Neural cell (in vitro differentiated cells): ENCODE data around the gene TMC1. TPM values are rescaled to one million over a fixed set of nuclear protein-coding genes. Genes with fewer than 3 reads are reported as not detected.

Experiments
- H2AFZ ChIP-seq: fragments of 200-600, 300-800 bp; sonication (generic), shearing (Covaris generic); 2 replicates; pipeline ENCODE4 v1.6.0; 2014; ENCODE audit warnings: low read depth, mild to moderate bottlenecking, antibody characterized with exemption, low read length, moderate library complexity
- H3F3A ChIP-seq: fragments of 200-600 bp; shearing (Covaris generic); 2 replicates; pipeline ENCODE4 v1.6.1; 2016; ENCODE audit warnings: mild to moderate bottlenecking, moderate library complexity, mixed read lengths, antibody characterized with exemption, low read length; ENCODE audit not compliant: insufficient read depth, poor library complexity, severe bottlenecking
- H3K27ac ChIP-seq: fragments of 200-600, 300-800 bp; sonication (generic), shearing (Covaris generic); 2 replicates; pipeline ENCODE4 v1.5.1; 2014; ENCODE audit warnings: mild to moderate bottlenecking, low read length, moderate library complexity
- H3K27me3 ChIP-seq: fragments of 300-800, 200-600 bp; sonication (generic), shearing (Covaris generic); 2 replicates; pipeline ENCODE4 v1.6.0; 2014; ENCODE audit warnings: mild to moderate bottlenecking, low read depth, low read length, moderate library complexity; ENCODE audit not compliant: insufficient read depth
- H3K36me3 ChIP-seq: fragments of 300-800, 200-600 bp; sonication (generic), shearing (Covaris generic); 2 replicates; pipeline ENCODE4 v1.5.1; 2014; ENCODE audit warnings: mild to moderate bottlenecking, antibody characterized with exemption, low read length, moderate library complexity; ENCODE audit not compliant: insufficient read depth
- H3K4me2 ChIP-seq: fragments of 300-800, 200-600 bp; sonication (generic), shearing (Covaris generic); 2 replicates; pipeline ENCODE4 v1.6.0; 2014; ENCODE audit warnings: mild to moderate bottlenecking, low read length
- H3K4me3 ChIP-seq: fragments of 300-800, 200-600 bp; sonication (generic), shearing (Covaris generic); 2 replicates; pipeline ENCODE4 v1.5.1; 2014; ENCODE audit warnings: mild to moderate bottlenecking, low read length, moderate library complexity
- H3K79me2 ChIP-seq: fragments of 200-600 bp; shearing (Covaris generic); replicated peaks from 2 replicates; pipeline ENCODE4 v1.6.0; 2014; ENCODE audit warnings: mild to moderate bottlenecking, low read length, moderate library complexity; ENCODE audit not compliant: insufficient read depth
- H3K9ac ChIP-seq: fragments of 300-800, 200-600 bp; sonication (generic), shearing (Covaris generic); 2 replicates; pipeline ENCODE4 v1.6.1; 2016; ENCODE audit warnings: mild to moderate bottlenecking, low read length, mixed read lengths
- H3K9me2 ChIP-seq: fragments of 200-600 bp; shearing (Covaris generic); 2 replicates; pipeline ENCODE4 v1.6.1; 2016; ENCODE audit warnings: mild to moderate bottlenecking, low read length, mixed read lengths; ENCODE audit not compliant: insufficient read depth
- H3K9me3 ChIP-seq: fragments of 200-600, 300-800 bp; sonication (generic), shearing (Covaris generic); 2 replicates; pipeline ENCODE4 v1.6.1; 2016; ENCODE audit warnings: mild to moderate bottlenecking, mixed run types, low read length, moderate library complexity, mixed read lengths
- H4K20me1 ChIP-seq: fragments of 200-600 bp; shearing (Covaris generic); 2 replicates; pipeline ENCODE4 v1.6.1; 2016; ENCODE audit warnings: mild to moderate bottlenecking, mixed run types; ENCODE audit not compliant: insufficient read depth
- CTCF ChIP-seq: fragments of 450-650 bp; IDR thresholded peaks from 2 replicates; pipeline ENCODE4 v1.5.1; 2014; ENCODE audit warnings: antibody characterized with exemption, mild to moderate bottlenecking, moderate library complexity; ENCODE audit not compliant: poor library complexity, severe bottlenecking
- EP300 ChIP-seq: fragments of 450-650 bp; conservative IDR thresholded peaks from 2 replicates; pipeline ENCODE4 v1.6.1; 2014; ENCODE audit warnings: antibody characterized with exemption, mild to moderate bottlenecking, moderate library complexity; ENCODE audit not compliant: poor library complexity, severe bottlenecking
- EZH2 ChIP-seq: fragments of 200-600, 300-800 bp; shearing (Covaris generic), sonication (generic); IDR thresholded peaks from 2 replicates; pipeline ENCODE4 v1.6.1; 2014; ENCODE audit warnings: antibody characterized with exemption, low read length, borderline replicate concordance, mild to moderate bottlenecking; ENCODE audit not compliant: insufficient read depth, poor library complexity, severe bottlenecking
- MXI1 ChIP-seq: fragments of 450-650 bp; conservative IDR thresholded peaks from 2 replicates; pipeline ENCODE4 v1.6.1; 2014; ENCODE audit warnings: antibody characterized with exemption, mild to moderate bottlenecking; ENCODE audit not compliant: poor library complexity, severe bottlenecking
- POLR2AphosphoS5 ChIP-seq: IDR thresholded peaks from 2 replicates; pipeline ENCODE4 v1.6.1; 2012
- RAD21 ChIP-seq: fragments of 450-650 bp; conservative IDR thresholded peaks from 2 replicates; pipeline ENCODE4 v1.6.1; 2014; ENCODE audit warnings: antibody characterized with exemption, mild to moderate bottlenecking, moderate library complexity
- SMC3 ChIP-seq: fragments of 450-650 bp; conservative IDR thresholded peaks from 2 replicates; pipeline ENCODE4 v1.6.1; 2014; ENCODE audit warnings: antibody characterized with exemption, mild to moderate bottlenecking, moderate library complexity; ENCODE audit not compliant: poor library complexity
- TAF1 ChIP-seq: IDR thresholded peaks from 2 replicates; pipeline ENCODE4 v1.6.1; 2012; ENCODE audit warnings: low read depth
- polyA plus RNA-seq: library from polyadenylated mRNA; depleted of rRNA; stranded (reverse); fragments of >200 nt; gene quantifications from 2 replicates; pipeline ENCODE4 v1.2.3, GENCODE V29; 2014
- TF ChIP-seq, protein P1 (sequence below): IDR thresholded peaks from 2 replicates; pipeline ENCODE4 v1.6.1; 2012; ENCODE audit warnings: borderline replicate concordance

TMC1 gene
- polyA plus RNA-seq, 1 donor from 2014 or later, result not detected

DNA sequence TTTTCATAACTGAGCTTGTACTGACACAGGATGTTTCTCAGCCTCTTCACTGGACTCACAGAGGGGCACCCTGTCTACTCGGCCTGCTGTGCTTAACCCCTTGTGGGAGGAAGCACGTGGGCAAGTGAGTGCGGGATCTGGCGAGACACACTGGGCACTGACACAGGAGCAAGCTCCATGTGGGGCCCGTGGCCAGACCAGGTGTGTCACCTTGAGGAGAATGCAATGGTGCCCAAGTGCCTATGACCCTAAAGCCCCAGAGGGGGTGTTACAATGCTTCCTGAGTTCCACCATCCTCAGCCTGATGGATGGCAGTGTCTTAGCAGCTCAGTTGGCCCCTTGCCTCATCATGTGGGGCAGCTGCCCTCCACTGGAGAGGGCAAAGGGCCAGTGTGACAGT is 302.6 kb downstream of the TMC1 start:
- H3K9ac ChIP-seq, result no peak overlapping the region
- no peaks in the 10 kb centered on the region for H3K36me3 ChIP-seq
- H2AFZ ChIP-seq, result no peak overlapping the region
- no peaks in the 10 kb centered on the region for H3K79me2 ChIP-seq
- TF ChIP-seq MXI1, result no peak
- TF ChIP-seq RAD21, result no peak
- TF ChIP-seq, protein P1, sequence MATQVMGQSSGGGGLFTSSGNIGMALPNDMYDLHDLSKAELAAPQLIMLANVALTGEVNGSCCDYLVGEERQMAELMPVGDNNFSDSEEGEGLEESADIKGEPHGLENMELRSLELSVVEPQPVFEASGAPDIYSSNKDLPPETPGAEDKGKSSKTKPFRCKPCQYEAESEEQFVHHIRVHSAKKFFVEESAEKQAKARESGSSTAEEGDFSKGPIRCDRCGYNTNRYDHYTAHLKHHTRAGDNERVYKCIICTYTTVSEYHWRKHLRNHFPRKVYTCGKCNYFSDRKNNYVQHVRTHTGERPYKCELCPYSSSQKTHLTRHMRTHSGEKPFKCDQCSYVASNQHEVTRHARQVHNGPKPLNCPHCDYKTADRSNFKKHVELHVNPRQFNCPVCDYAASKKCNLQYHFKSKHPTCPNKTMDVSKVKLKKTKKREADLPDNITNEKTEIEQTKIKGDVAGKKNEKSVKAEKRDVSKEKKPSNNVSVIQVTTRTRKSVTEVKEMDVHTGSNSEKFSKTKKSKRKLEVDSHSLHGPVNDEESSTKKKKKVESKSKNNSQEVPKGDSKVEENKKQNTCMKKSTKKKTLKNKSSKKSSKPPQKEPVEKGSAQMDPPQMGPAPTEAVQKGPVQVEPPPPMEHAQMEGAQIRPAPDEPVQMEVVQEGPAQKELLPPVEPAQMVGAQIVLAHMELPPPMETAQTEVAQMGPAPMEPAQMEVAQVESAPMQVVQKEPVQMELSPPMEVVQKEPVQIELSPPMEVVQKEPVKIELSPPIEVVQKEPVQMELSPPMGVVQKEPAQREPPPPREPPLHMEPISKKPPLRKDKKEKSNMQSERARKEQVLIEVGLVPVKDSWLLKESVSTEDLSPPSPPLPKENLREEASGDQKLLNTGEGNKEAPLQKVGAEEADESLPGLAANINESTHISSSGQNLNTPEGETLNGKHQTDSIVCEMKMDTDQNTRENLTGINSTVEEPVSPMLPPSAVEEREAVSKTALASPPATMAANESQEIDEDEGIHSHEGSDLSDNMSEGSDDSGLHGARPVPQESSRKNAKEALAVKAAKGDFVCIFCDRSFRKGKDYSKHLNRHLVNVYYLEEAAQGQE, result no peak
- no peak for TF ChIP-seq CTCF
- H4K20me1 ChIP-seq, result no peaks in the 10 kb centered on the region
- H3F3A ChIP-seq, result no peaks in the 10 kb centered on the region
- H3K4me3 ChIP-seq, result no peak overlapping the region
- no peaks in the 10 kb centered on the region for H3K27me3 ChIP-seq
- no peak overlapping the region for H3K4me2 ChIP-seq
- no peaks in the 10 kb centered on the region for H3K9me2 ChIP-seq
- H3K9me3 ChIP-seq, result no peaks in the 10 kb centered on the region
- H3K27ac ChIP-seq, result no peak overlapping the region

DNA sequence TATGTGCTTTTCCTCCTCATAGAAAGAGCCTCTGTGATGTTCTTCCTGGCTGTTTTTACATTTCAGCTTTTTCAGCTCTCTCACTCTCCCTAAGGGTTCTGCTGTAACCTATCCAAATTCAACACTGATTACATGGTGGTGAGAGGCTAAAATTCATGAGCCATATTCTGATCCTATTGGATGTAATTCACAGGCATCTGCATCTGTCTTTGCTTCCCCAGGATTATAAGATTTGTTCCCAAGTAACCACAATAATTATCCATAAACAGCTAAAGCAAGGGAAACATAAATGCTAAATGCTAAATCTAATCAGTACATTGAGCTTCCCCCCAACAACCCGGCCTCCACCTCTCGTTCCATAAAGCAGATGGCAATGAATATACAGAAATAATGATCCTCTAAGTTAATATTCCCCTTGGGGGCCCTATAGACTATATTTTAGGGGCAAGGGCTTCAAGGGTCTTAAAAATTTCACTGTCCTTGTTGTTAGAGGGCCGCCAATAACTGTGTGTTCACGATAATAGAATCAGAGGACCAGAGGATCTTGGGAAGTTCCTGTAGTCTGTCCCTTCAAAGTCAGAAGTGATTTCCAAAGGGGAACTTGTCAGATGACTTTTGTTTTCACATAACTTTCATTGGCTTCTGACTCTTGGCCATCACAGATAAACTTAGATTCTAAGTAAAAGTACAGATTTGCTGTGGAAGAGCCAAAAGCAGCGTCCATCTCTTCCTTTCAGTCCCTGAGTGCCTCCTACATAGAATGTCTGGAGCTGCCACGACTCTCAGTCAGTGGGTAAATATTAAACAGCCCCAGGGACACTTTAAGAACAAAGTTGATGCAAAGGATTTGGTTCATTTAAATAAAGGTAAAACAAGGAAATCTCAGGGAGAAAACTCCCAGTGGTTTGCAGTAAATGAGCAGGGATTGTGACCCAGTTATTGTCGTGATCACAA is 305.9 kb downstream of the TMC1 start:
- H3K79me2 ChIP-seq, result no peaks in the 10 kb centered on the region
- H3K27me3 ChIP-seq, result no peaks in the 10 kb centered on the region
- H3K36me3 ChIP-seq, result no peaks in the 10 kb centered on the region
- H3K9me2 ChIP-seq, result no peaks in the 10 kb centered on the region
- no peaks in the 10 kb centered on the region for H3F3A ChIP-seq
- H3K4me3 ChIP-seq, result no peak overlapping the region
- no peak overlapping the region for H2AFZ ChIP-seq
- no peaks in the 10 kb centered on the region for H3K9me3 ChIP-seq
- TF ChIP-seq RAD21 (no peak), EP300 (no peak), SMC3 (no peak), MXI1 (no peak), CTCF (no peak), EZH2 (no peak), POLR2AphosphoS5 (no peak), TAF1 (no peak)
- TF ChIP-seq, protein P1, result no peak
- no peak overlapping the region for H3K9ac ChIP-seq
- no peak overlapping the region for H3K27ac ChIP-seq
- H4K20me1 ChIP-seq, result no peaks in the 10 kb centered on the region
- H3K4me2 ChIP-seq, result no peak overlapping the region
